GM12878 (cell line): ENCODE data around the gene MRPL44. TPM values are rescaled to one million over a fixed set of nuclear protein-coding genes. Genes with fewer than 3 reads are reported as not detected.

ENCODE experiments used
- ATAC-seq: fragments of 200-7000 bp; cut with Tn5 transposase; 3 replicates; pipeline ENCODE4 v1.9.1; 2020; ENCODE audit warnings: mild to moderate bottlenecking, moderate library complexity
- BruUV-seq: library from RNA; stranded (reverse); fragments of 400-500 nt; replicated peaks from 2 replicates; lab custom pipeline; 2021; lab: Mats Ljungman, UMichigan
- CTCF ChIA-PET: fragments of 300-600 bp; sonication (Branson Sonifier 250); formaldehyde crosslinking; extraction: SDS; loops from one replicate; lab custom pipeline; 2021; ENCODE audit warnings: inconsistent platforms; lab: Yijun Ruan, JAX
- POLR2A ChIA-PET: fragments of 350-600 bp; formaldehyde crosslinking; extraction: SDS; loops from one replicate; lab custom pipeline; 2021; ENCODE audit warnings: inconsistent platforms; lab: Charles Lee
- RAD21 ChIA-PET: fragments of 300-600 bp; sonication (Branson Sonifier 250); formaldehyde crosslinking; loops from one replicate; lab custom pipeline; 2023; ENCODE audit warnings: antibody characterized with exemption; ENCODE audit not compliant: unreplicated experiment; lab: Charles Lee
- SMC1A ChIA-PET: fragments of 300-600 bp; sonication (Branson Sonifier 250); formaldehyde crosslinking; loops from one replicate; lab custom pipeline; 2023; ENCODE audit not compliant: unreplicated experiment, uncharacterized antibody; lab: Charles Lee
- DNase-seq: peaks from one replicate; pipeline ENCODE4 v3.0.0-alpha.2; 2011; ENCODE audit warnings: low read depth, low spot score
- FAIRE-seq: peaks from 3 replicates; lab custom pipeline; 2011; peaks lifted over from hg19 to GRCh38; lab: Jason Lieb, UNC
- H2AFZ ChIP-seq: 2 replicates; pipeline ENCODE4 v1.6.0; 2011; ENCODE audit warnings: low read depth, low read length, control low read depth; ENCODE audit not compliant: control insufficient read depth
- H3K27ac ChIP-seq: 2 replicates; pipeline ENCODE4 v1.5.1; 2011; ENCODE audit warnings: control low read depth; ENCODE audit not compliant: control insufficient read depth, insufficient read depth
- H3K27me3 ChIP-seq, 2 experiments: replicated peaks in 1 of 2; 2 replicates each; pipeline versions ENCODE4 v1.6.0 to v1.6.1; 2011; ENCODE audit warnings: low read length in 1 of 2; ENCODE audit not compliant: control insufficient read depth in 2 of 2, insufficient read depth in 2 of 2
- H3K36me3 ChIP-seq, 2 experiments: 2 replicates each; pipeline ENCODE4 v1.5.1; 2011; ENCODE audit warnings: low read length in 1 of 2; ENCODE audit not compliant: control insufficient read depth in 2 of 2, insufficient read depth in 2 of 2
- H3K4me1 ChIP-seq: 2 replicates; pipeline ENCODE4 v1.6.1; 2011; ENCODE audit warnings: mild to moderate bottlenecking, low read length, moderate library complexity, mixed read lengths; ENCODE audit not compliant: control insufficient read depth, insufficient read depth
- H3K4me2 ChIP-seq: 2 replicates; pipeline ENCODE4 v1.6.0; 2011; ENCODE audit warnings: control low read depth; ENCODE audit not compliant: control insufficient read depth, insufficient read depth
- H3K4me3 ChIP-seq: fragments of 200-600 bp; sonication (generic); 2 replicates; pipeline ENCODE4 v1.5.1; 2016
- H3K79me2 ChIP-seq: 2 replicates; pipeline ENCODE4 v1.6.0; 2011; ENCODE audit warnings: low read length; ENCODE audit not compliant: control insufficient read depth, insufficient read depth
- H3K9ac ChIP-seq: 2 replicates; pipeline ENCODE4 v1.8.0; 2011; ENCODE audit warnings: low read length, control low read depth, mixed read lengths; ENCODE audit not compliant: control insufficient read depth, insufficient read depth
- H3K9me3 ChIP-seq: replicated peaks from 3 replicates; pipeline ENCODE4 v1.5.1; 2011; ENCODE audit warnings: mild to moderate bottlenecking, low read length; ENCODE audit not compliant: control insufficient read depth, insufficient read depth
- H4K20me1 ChIP-seq: 2 replicates; pipeline ENCODE4 v1.6.0; 2011; ENCODE audit not compliant: control insufficient read depth, insufficient read depth
- EGR1 ChIP-seq, 2 experiments: IDR thresholded peaks; 1 replicate in 1 of 2; 2 replicates in 1 of 2; pipeline ENCODE4 v1.6.1; 2011 to 2012; ENCODE audit warnings: low read depth in 2 of 2, low read length in 2 of 2, borderline replicate concordance in 1 of 2, mild to moderate bottlenecking in 1 of 2, moderate library complexity in 1 of 2
- FOXM1 ChIP-seq: IDR thresholded peaks from 2 replicates; pipeline ENCODE4 v1.6.1; 2012; ENCODE audit warnings: low read depth, mild to moderate bottlenecking, inconsistent platforms, low read length, moderate library complexity
- HDGF ChIP-seq: fragments of 450-650 bp; IDR thresholded peaks from 2 replicates; pipeline ENCODE4 v1.6.1; 2016; ENCODE audit warnings: antibody characterized with exemption
- PRDM15 ChIP-seq: fragments of 450-650 bp; formaldehyde crosslinking; IDR thresholded peaks from 2 replicates; pipeline ENCODE4 v1.4.0; 2020; ENCODE audit warnings: mild to moderate bottlenecking, moderate library complexity
- SMAD5 ChIP-seq: IDR thresholded peaks from 2 replicates; pipeline ENCODE4 v1.6.1; 2016; ENCODE audit warnings: antibody characterized with exemption, low read depth
- WGBS: methylation state at CpG from one replicate; pipeline ENCODE4 v1.1.6; 2016; ENCODE audit warnings: low lambda C conversion rate; ENCODE audit not compliant: insufficient replicate concordance, insufficient coverage; ENCODE audit errors: missing lambda C conversion rate; 5-methylcytosine and 5-hydroxymethylcytosine counted together
- in situ Hi-C: fragments of 300-500 bp; cut with MboI; formaldehyde crosslinking; loops from 9 replicates; pipeline ENCODE4 v1.14.3; 2018; ENCODE audit warnings: mixed read lengths
- intact Hi-C: fragments of 100-400 bp; cut with micrococcal nuclease; formaldehyde crosslinking; loops from one replicate; pipeline ENCODE4 v1.14.2; 2022; ENCODE audit not compliant: unreplicated experiment
- polyA plus RNA-seq, 11 experiments: library from polyadenylated mRNA; depleted of rRNA in 4 of 11; unstranded in 6 of 11; stranded (reverse) in 5 of 11; fragments of >200 nt; fragmentation: Nextera tagmentation in 4 of 11; fragmentation: Illumina TruSeq in 1 of 11; extraction: Ambion mirVana in 4 of 11; extraction: Trizol in 1 of 11; gene quantifications; 1 replicate in 1 of 11; 2 replicates in 10 of 11; pipeline versions ENCODE4 v1.2.1 to v1.2.3, GENCODE V29; 2011 to 2016; ENCODE audit warnings: inconsistent platforms in 2 of 11, missing spikeins in 2 of 11, low read depth in 1 of 11
- total RNA-seq, 4 experiments: library from RNA; depleted of rRNA in 3 of 4; stranded (reverse); fragments of >200 nt in 3 of 4; fragmentation: Illumina TruSeq in 1 of 4; extraction: Trizol in 1 of 4; gene quantifications; 2 replicates each; pipeline versions ENCODE4 v1.2.1 to v1.2.3, GENCODE V29; 2013 to 2021
- TF ChIP-seq, protein P1 (sequence below): IDR thresholded peaks from 2 replicates; pipeline ENCODE4 v1.6.1; 2011; ENCODE audit warnings: borderline replicate concordance, low read depth, mild to moderate bottlenecking, moderate library complexity, low read length; ENCODE audit not compliant: insufficient read depth, poor library complexity, severe bottlenecking

The MRPL44 gene
- total and polyA plus RNA-seq, 10 of the 15 experiments (the other 5 are each of a cell fraction or from before 2014, with no cell fraction given) = 18.3 to 44.3 (median 37.5) TPM

DNA sequence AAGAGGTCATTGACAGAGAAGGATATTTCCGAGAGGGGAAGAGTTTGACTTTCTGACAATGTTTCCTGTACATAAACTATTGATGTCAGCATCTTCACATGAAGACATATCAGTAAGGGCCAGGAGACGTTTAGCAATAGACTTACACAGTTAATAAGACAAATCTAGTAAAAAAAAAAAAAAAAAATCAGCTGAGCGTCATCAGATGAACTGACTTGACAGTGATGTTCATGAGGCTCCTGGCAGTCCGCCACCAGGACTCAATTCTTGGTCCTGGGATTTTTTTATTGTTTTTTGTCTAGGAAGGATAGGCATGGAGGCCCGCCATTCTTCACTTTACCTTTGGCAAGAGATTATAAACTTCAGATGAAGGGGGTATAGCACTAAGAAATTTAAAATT lies 14.5 kb downstream of the MRPL44 start (continued):
- TF ChIP-seq, protein P1, sequence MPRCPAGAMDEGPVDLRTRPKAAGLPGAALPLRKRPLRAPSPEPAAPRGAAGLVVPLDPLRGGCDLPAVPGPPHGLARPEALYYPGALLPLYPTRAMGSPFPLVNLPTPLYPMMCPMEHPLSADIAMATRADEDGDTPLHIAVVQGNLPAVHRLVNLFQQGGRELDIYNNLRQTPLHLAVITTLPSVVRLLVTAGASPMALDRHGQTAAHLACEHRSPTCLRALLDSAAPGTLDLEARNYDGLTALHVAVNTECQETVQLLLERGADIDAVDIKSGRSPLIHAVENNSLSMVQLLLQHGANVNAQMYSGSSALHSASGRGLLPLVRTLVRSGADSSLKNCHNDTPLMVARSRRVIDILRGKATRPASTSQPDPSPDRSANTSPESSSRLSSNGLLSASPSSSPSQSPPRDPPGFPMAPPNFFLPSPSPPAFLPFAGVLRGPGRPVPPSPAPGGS = no peak
- TF ChIP-seq FOXM1 (no peak), EGR1 (IDR thresholded peaks at IDR 0.05; ENCODE audit: borderline replicate concordance in 1 of 2, low read depth in 2 of 2, low read length in 2 of 2) (no peak), HDGF (no peak)
- TF ChIP-seq, all 136 proteins: peak for 0

DNA sequence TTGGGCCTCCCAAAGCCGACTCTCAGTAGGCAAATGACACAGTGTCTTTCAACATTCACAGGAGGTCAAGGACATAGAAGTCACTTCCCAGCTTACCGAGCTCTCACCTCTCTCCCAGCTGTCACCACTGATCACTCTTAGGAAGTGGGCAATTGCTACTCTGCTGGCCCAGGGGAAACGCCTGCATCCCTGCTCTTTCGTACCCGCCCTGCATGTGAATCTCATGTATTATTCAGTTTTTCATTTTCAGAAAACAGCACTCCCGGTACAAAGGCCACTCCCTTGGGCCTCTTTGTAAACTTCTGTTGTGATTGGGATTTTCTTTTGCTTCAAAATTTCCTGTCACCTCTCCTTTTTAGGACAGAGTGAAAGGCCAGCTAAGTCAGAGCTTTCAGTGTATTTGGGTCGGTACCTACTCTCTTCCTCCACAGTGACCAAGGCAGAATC lies 15.4 kb downstream of the MRPL44 start:
- no peak for TF ChIP-seq SMAD5
- TF ChIP-seq PRDM15 (CRISPR knock-in tag) = no peak
- WGBS = 83% methylated on average over 7 of the region's 7 CpGs
- no peak for DNase-seq
- FAIRE-seq = no peak
- BruUV-seq = no TSS peak
- Histone ChIP-seq H2AFZ (no peak overlapping the region), H3K36me3 (no peaks in the 10 kb centered on the region; a peak in 1 of 4 replicates), H3K4me1 (no peaks in the 10 kb centered on the region), H3K79me2 (no peaks in the 10 kb centered on the region), H3K27ac (no peak overlapping the region), H3K27me3 (no peaks in the 10 kb centered on the region), H4K20me1 (no peaks in the 10 kb centered on the region), H3K9me3 (no peaks in the 10 kb centered on the region), H3K9ac (no peak overlapping the region), H3K4me2 (no peak overlapping the region), H3K4me3 (no peak overlapping the region)
- no peak for ATAC-seq
- ChIA-PET RAD21 (interaction anchor here (5.3 kb wide), 1 partner anchor 311 kb away, joined by 82 read pairs; no protein-coding TSS in a partner anchor), POLR2A (no interaction called here), SMC1A (interaction anchor here (1.2 to 5.4 kb wide), 4 partner anchors 9 to 312 kb away, joined by 3 to 31 read pairs (median 3); no protein-coding TSS in a partner anchor), CTCF (interaction anchor here (0.7 to 11.9 kb wide), 7 partner anchors 12 to 1001 kb away, joined by 3 to 187 read pairs (median 18); no protein-coding TSS in a partner anchor)
- in situ Hi-C loops (no loop called here), intact Hi-C loops (loop anchor here (5.0 to 10.0 kb wide), 3 partner anchors 395 to 802 kb away; no protein-coding TSS in a partner anchor)
